ENCODE measurements around the gene TOR1AIP2. TPM values are rescaled to one million over a fixed set of nuclear protein-coding genes. Genes with fewer than 3 reads are reported as not detected.

The TOR1AIP2 gene
- total RNA-seq, 1 experiment from 2014 or later: 73.9 TPM

DNA sequence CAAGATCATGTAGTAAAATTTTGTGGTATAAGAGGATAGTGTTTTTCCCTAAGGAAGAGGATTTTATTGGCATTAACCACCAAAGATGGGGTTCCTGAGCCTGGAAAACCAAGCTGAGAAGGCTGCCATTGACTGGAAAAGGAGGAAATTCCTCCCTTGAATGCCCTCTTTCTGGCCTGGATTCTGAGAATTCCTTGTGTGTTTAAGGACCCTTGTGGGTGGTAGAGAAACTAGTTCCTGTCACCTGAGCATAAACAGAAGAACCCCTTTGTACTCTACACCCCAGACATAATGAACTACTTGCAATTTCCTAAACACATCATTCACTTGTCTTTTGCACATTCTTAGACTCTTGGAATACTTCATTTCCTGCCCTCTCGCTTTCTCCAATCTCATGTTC is 43.9 kb upstream of the TOR1AIP2 start:
- H3K4me1 Mint-ChIP-seq: peaks cover 14% of the 10 kb centered on the region in 2 experiments
- no peak for DNase-seq
- Histone ChIP-seq H3K4me2 (ENCODE audit: insufficient read depth, insufficient read length, low read length) (no peak overlapping the region), H2AFZ (ENCODE audit: low read length) (no peak overlapping the region), H3K27me3 (ENCODE audit: insufficient read depth, low read length) (no peaks in the 10 kb centered on the region), H4K91ac (ENCODE audit: insufficient read length, low read depth, low read length) (no peak overlapping the region), H3K4me1 (ENCODE audit: insufficient read depth, low read length) (peaks cover 7% of the 10 kb centered on the region; the same call in 1 of the 2 replicates), H3K27ac (ENCODE audit: insufficient read length, low read depth, low read length) (peak overlapping the region; percentile 25), H3K56ac (ENCODE audit: insufficient read length, low read depth, low read length) (no peak overlapping the region), H4K20me1 (ENCODE audit: control insufficient read depth, insufficient read depth, insufficient read length) (no peaks in the 10 kb centered on the region), H3K79me1 (ENCODE audit: insufficient read depth, low read depth, low read length, poor library complexity, severe bottlenecking) (no peaks in the 10 kb centered on the region), H2BK12ac (ENCODE audit: insufficient read length, low read depth, low read length) (no peak overlapping the region), H2BK5ac (ENCODE audit: insufficient read length, low read length) (no peak overlapping the region), H3T11ph (ENCODE audit: low read length) (no peak overlapping the region), H2AK5ac (ENCODE audit: insufficient read length, low read length) (no peak overlapping the region), H3K9me3 (ENCODE audit: control insufficient read depth, low read depth, low read length) (no peaks in the 10 kb centered on the region), H3K4ac (ENCODE audit: low read depth, low read length) (no peak overlapping the region), H3K23me2 (ENCODE audit: insufficient read length, low read depth, low read length, poor library complexity, severe bottlenecking) (no peaks in the 10 kb centered on the region), H4K8ac (replicated peaks; ENCODE audit: insufficient read length, low read depth, low read length) (no peak overlapping the region), H2BK20ac (ENCODE audit: low read depth, low read length, poor library complexity, severe bottlenecking) (no peak overlapping the region), H3K79me2 (ENCODE audit: insufficient read depth, low read length) (no peaks in the 10 kb centered on the region), H3K23ac (ENCODE audit: insufficient read length, low read depth, low read length) (no peak overlapping the region), H3K9ac (ENCODE audit: extremely low read depth, insufficient read length, low read length) (no peak overlapping the region), H2BK15ac (ENCODE audit: low read depth, low read length) (no peak overlapping the region), H3K18ac (ENCODE audit: insufficient read length, low read depth, low read length) (no peak overlapping the region), H3K14ac (ENCODE audit: insufficient read depth, low read length) (no peak overlapping the region), H2BK120ac (ENCODE audit: low read depth, low read length, poor library complexity, severe bottlenecking) (no peak overlapping the region), H4K5ac (ENCODE audit: insufficient read length, low read depth, low read length) (no peak overlapping the region)
- no CpG with 5 or more reads among the region's 1 CpG for WGBS (ENCODE audit: extremely low coverage, insufficient read length, low lambda C conversion rate)
- H3K27ac Mint-ChIP-seq: peak overlapping the region in 2 of 3 experiments; percentile 50 to 56; a peak in 3 of 7 replicates
- no peak overlapping the region; a peak in 1 of 5 replicates for H3K4me3 Mint-ChIP-seq
- peaks cover 11 to 32% (median 28%) of the 10 kb centered on the region in 3 experiments; a peak in 6 of 7 replicates for H3K36me3 Mint-ChIP-seq (ENCODE audit: insufficient read depth in 1 of 3, low read depth in 3 of 3)
- TF ChIP-seq, protein P1, sequence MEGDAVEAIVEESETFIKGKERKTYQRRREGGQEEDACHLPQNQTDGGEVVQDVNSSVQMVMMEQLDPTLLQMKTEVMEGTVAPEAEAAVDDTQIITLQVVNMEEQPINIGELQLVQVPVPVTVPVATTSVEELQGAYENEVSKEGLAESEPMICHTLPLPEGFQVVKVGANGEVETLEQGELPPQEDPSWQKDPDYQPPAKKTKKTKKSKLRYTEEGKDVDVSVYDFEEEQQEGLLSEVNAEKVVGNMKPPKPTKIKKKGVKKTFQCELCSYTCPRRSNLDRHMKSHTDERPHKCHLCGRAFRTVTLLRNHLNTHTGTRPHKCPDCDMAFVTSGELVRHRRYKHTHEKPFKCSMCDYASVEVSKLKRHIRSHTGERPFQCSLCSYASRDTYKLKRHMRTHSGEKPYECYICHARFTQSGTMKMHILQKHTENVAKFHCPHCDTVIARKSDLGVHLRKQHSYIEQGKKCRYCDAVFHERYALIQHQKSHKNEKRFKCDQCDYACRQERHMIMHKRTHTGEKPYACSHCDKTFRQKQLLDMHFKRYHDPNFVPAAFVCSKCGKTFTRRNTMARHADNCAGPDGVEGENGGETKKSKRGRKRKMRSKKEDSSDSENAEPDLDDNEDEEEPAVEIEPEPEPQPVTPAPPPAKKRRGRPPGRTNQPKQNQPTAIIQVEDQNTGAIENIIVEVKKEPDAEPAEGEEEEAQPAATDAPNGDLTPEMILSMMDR (conservative IDR thresholded peaks at IDR 0.05): no peak
- no peaks in the 10 kb centered on the region for H3K27me3 Mint-ChIP-seq (ENCODE audit: low read depth)
- H3K9me3 Mint-ChIP-seq: no peaks in the 10 kb centered on the region

Measured in H9 (cell line).